Aorta (tissue), 5 donors: ENCODE data around the gene CNNM2. TPM values are rescaled to one million over a fixed set of nuclear protein-coding genes. Genes with fewer than 3 reads are reported as not detected.
"Not testable (repeated sequence)": the region's sequence is repeated elsewhere in the genome, so short reads cannot be mapped to it uniquely, and the experiment has no call there.

Experiments used
- ATAC-seq: fragments of 200-7000 bp; cut with Tn5 transposase; one replicate; pipeline ENCODE4 v1.9.1; 2022; ENCODE audit warnings: moderate library complexity; ENCODE audit not compliant: low FRiP score
- DNase-seq, 2 donors: peaks; one replicate each; pipeline ENCODE4 v3.0.0-alpha.2; 2020
- H3K27ac ChIP-seq, 2 donors: one replicate each; pipeline ENCODE4 v1.5.1; 2013; ENCODE audit warnings: low read length in 2 of 2, mild to moderate bottlenecking in 2 of 2, moderate library complexity in 2 of 2, control low read depth in 1 of 2, inconsistent platforms in 1 of 2, low read depth in 1 of 2
- H3K27me3 ChIP-seq, 2 donors: one replicate each; pipeline ENCODE4 v1.6.1; 2013; ENCODE audit warnings: control low read depth in 1 of 2, low read length in 1 of 2, mild to moderate bottlenecking in 1 of 2, moderate library complexity in 1 of 2; ENCODE audit not compliant: insufficient read depth in 2 of 2, control insufficient read depth in 1 of 2
- H3K36me3 ChIP-seq, 2 donors: one replicate each; pipeline ENCODE4 v1.6.1; 2013; ENCODE audit warnings: control low read depth in 1 of 2, low read length in 1 of 2, mild to moderate bottlenecking in 1 of 2; ENCODE audit not compliant: insufficient read depth in 2 of 2, control insufficient read depth in 1 of 2
- H3K4me1 ChIP-seq, 2 donors: one replicate each; pipeline ENCODE4 v1.6.1; 2013; ENCODE audit warnings: low read length in 2 of 2, control low read depth in 1 of 2, mild to moderate bottlenecking in 1 of 2, moderate library complexity in 1 of 2; ENCODE audit not compliant: insufficient read depth in 2 of 2, control insufficient read depth in 1 of 2
- H3K4me3 ChIP-seq, 2 donors: one replicate each; pipeline ENCODE4 v1.5.1; 2013; ENCODE audit warnings: low read length in 2 of 2, control low read depth in 1 of 2, mild to moderate bottlenecking in 1 of 2
- H3K9me3 ChIP-seq: one replicate; pipeline ENCODE4 v1.6.1; 2013; ENCODE audit warnings: mild to moderate bottlenecking, low read length; ENCODE audit not compliant: control insufficient read depth
- WGBS, 2 donors: extraction: QIAGEN DNeasy Blood & Tissue Kit; methylation state at CpG; one replicate each; pipeline ENCODE4 v1.1.7; 2013; 5-methylcytosine and 5-hydroxymethylcytosine counted together
- intact Hi-C, 2 donors: fragments of 100-400 bp; cut with DNase I; formaldehyde crosslinking; loops; one replicate each; pipeline versions ENCODE4 v1.14.2 to v1.15.0; 2022
- polyA plus RNA-seq, 2 donors: library from polyadenylated mRNA; stranded (reverse); fragments of 200-250 nt; gene quantifications; one replicate each; pipeline ENCODE4 v1.2.3, GENCODE V29; 2013
- total RNA-seq, 2 donors: library from RNA; stranded (reverse); fragmentation: NEBNext Ultra II Directional; extraction: Animal tissue kit (Norgen Biotek cat#: 25700); gene quantifications; one replicate each; pipeline ENCODE4 v1.2.1, GENCODE V29; 2021
- donor health status: healthy with polysubstance abuse.
- donor health status: Bipolar disorder and iron deficiency.
- donor health status: DM: no; HTN: no; CAD: no.
- donor health status: DM: no; HTN: no; CAD: no.
- donor health status: DM: yes; HTN: yes; CAD: no.

CNNM2 gene
- total and polyA plus RNA-seq, 4 donors: 3.0 to 30.8 (median 9.6) TPM

DNA sequence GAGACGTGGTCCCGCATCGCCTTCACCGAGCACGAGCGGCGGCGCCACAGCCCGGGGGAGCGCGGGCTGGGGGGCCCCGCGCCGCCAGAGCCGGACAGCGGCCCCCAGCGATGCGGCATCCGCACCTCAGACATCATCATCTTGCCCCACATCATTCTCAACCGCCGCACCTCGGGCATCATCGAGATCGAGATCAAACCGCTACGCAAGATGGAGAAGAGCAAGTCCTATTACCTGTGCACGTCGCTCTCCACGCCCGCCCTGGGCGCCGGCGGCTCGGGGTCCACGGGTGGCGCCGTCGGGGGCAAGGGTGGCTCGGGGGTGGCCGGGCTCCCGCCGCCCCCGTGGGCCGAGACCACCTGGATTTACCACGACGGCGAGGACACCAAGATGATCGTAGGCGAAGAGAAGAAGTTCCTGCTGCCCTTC is 737 bp downstream of the CNNM2 start:
- DNase-seq (peak in 1 of 2 donors; percentile 45), ATAC-seq (no peak)
- Histone ChIP-seq H3K27me3 (no peaks in the 10 kb centered on the region), H3K4me3 (peak overlapping the region; percentile 67 to 69), H3K36me3 (no peaks in the 10 kb centered on the region), H3K9me3 (no peaks in the 10 kb centered on the region), H3K4me1 (peaks cover 0 to 2% of the 10 kb centered on the region in 2 donors), H3K27ac (no peak overlapping the region)
- 0 to 1% methylated on average over 45 to 49 of the region's 49 CpGs for WGBS, 2 donors
- intact Hi-C loops: loop anchor here in 1 of 2 donors (10.0 kb wide), 2 partner anchors 256 to 416 kb away; no protein-coding TSS in a partner anchor

DNA sequence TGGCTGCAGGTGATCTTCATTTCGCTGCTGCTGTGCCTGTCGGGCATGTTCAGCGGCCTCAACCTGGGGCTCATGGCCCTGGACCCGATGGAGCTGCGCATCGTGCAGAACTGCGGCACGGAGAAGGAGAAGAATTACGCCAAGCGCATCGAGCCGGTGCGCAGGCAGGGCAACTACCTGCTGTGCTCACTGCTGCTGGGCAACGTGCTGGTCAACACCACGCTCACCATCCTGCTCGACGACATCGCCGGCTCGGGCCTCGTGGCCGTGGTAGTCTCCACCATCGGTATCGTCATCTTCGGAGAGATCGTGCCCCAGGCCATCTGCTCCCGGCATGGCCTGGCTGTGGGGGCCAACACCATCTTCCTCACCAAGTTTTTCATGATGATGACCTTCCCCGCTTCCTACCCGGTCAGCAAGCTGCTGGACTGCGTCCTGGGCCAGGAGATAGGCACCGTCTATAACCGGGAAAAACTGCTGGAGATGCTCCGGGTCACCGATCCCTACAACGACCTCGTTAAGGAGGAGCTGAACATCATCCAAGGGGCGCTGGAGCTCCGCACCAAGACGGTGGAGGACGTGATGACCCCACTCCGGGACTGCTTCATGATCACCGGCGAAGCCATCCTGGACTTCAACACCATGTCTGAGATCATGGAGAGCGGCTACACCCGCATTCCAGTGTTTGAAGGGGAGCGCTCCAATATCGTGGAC is 1.3 kb downstream of the CNNM2 start:
- Histone ChIP-seq H3K4me1 (peaks cover 0 to 2% of the 10 kb centered on the region in 2 donors), H3K27ac (no peak overlapping the region), H3K36me3 (no peaks in the 10 kb centered on the region), H3K9me3 (no peaks in the 10 kb centered on the region), H3K4me3 (peak overlapping the region; percentile 67 to 69), H3K27me3 (no peaks in the 10 kb centered on the region)
- peak; percentile 58 to 79 for DNase-seq
- ATAC-seq: no peak
- WGBS, 2 donors: 2 to 4% methylated on average over 47 of the region's 47 CpGs
- intact Hi-C loops: loop anchor here in 1 of 2 donors (10.0 kb wide), 2 partner anchors 255 to 415 kb away; no protein-coding TSS in a partner anchor

DNA sequence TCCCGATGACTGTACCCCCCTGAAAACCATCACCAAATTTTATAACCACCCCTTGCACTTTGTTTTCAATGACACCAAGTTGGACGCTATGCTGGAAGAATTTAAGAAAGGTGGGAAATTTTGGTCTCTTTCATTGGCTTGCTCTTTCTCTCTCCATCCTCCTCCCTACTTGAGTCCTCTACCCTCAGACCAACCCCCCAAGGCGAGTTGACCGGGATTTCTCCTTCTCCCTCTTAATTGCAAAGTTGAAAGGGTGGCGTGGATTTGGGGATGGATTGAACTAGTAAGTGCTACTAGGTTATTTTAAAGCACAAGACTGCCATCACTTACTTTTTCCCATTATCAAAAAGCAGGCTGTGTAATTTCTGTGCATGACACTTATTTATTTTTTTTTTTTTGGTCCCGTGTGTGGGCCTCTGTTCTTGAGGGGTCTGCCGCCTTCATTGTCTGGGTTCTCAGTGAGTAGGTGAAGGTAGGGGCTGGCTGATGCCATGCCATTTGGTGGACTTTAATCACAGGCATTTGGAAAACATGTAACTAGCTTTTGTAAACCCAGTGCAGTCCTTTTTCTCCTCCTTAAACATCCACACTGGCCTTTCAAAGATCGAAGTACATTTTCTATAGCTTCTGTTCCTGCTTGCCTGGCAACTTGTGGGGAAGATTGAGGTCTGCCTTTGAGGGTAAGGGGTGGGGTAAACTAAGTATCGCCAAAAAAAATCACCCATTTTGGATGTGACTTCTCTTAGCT is 2.1 kb downstream of the CNNM2 start:
- 4 to 6% methylated on average over 9 of the region's 9 CpGs for WGBS, 2 donors
- no peak for ATAC-seq
- intact Hi-C loops: loop anchor here (10.0 kb wide), 3 partner anchors 55 to 415 kb away; no protein-coding TSS in a partner anchor
- Histone ChIP-seq H3K27ac (no peak overlapping the region), H3K4me3 (peak overlapping the region; percentile 67 to 69), H3K36me3 (no peaks in the 10 kb centered on the region), H3K9me3 (no peaks in the 10 kb centered on the region), H3K27me3 (no peaks in the 10 kb centered on the region), H3K4me1 (peaks cover 0 to 2% of the 10 kb centered on the region in 2 donors)
- DNase-seq: no peak

DNA sequence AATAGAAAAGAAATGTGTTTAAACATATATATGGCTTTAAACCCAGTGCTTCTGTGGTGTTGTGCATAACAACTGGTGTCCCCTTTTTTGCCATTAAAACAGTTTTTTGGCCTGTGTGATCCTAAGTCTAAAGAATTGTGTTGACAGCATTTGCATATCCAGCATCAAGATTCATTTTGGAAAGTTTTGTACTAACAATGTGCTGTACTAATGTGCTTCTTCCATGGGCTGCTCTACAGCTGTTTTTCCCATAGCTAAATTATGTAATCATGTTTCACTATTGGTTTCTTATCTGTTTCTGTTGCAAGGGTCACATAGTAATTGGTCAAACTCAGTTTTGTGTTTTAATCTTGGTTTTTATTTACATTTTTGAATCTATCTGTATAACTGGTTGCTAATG is 5.5 kb downstream of the CNNM2 start:
- peaks cover 0 to 1% of the 10 kb centered on the region in 2 donors for H3K36me3 ChIP-seq
- intact Hi-C loops: loop anchor here in 1 of 2 donors (10.0 kb wide), 1 partner anchor 51 kb away; no protein-coding TSS in a partner anchor
- H3K4me3 ChIP-seq: no peak overlapping the region
- peaks cover 0 to 4% of the 10 kb centered on the region in 2 donors for H3K4me1 ChIP-seq
- ATAC-seq: no peak
- no peaks in the 10 kb centered on the region for H3K27me3 ChIP-seq
- peaks cover 2% of the 10 kb centered on the region for H3K9me3 ChIP-seq
- DNase-seq: no peak
- H3K27ac ChIP-seq: no peak overlapping the region

- peaks cover 2% of the 10 kb centered on the region for H3K9me3 ChIP-seq
- peaks cover 0 to 1% of the 10 kb centered on the region in 2 donors for H3K36me3 ChIP-seq
- 52 to 59% methylated on average over 6 of the region's 6 CpGs for WGBS, 2 donors
- H3K27ac ChIP-seq: no peak overlapping the region
- H3K4me1 ChIP-seq: peaks cover 0 to 4% of the 10 kb centered on the region in 2 donors
- no peaks in the 10 kb centered on the region for H3K27me3 ChIP-seq
- no peak for DNase-seq
- intact Hi-C loops: loop anchor here in 1 of 2 donors (10.0 kb wide), 1 partner anchor 48 kb away; no protein-coding TSS in a partner anchor
- no peak overlapping the region for H3K4me3 ChIP-seq
- ATAC-seq: no peak
Measured at GRCh38 chr10:102926842-102927241, 8.7 kb downstream of the CNNM2 start.

DNA sequence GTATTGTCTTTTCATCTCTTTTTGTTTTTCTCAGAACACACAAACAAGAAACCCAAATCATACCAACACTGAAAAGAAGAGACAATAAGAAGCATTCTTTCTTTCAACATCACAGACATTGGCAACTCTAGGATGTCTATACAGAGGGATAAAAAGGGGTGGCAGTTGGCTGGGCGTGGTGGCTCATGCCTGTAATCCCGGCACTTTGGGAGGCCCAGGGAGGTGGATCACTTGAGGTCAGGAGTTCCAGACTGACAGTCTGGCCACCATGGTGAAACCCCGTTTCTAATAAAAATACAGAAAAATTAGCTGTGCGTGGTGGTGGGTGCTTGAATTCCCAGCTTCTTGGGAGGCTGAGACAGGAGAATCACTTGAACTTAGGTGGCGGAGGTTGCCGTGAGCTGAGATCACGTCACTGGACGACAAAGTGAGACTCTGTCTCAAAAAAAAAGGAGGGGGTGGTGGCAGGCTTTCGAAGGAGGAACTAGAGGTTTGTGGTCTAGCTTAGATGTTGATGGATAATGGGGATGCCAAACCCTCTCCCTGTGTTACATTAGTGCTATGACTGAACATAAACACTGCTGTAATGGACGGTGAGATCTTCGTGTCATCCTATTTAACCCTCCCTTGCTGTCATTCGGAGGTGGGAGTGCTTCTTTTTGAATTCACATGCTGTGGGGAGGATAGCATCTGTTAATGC is 9.4 kb downstream of the CNNM2 start:
- no peak overlapping the region for H3K4me3 ChIP-seq
- peaks cover 0 to 4% of the 10 kb centered on the region in 2 donors for H3K4me1 ChIP-seq
- H3K36me3 ChIP-seq: peaks cover 0 to 1% of the 10 kb centered on the region in 2 donors
- intact Hi-C loops: loop anchor here in 1 of 2 donors (10.0 kb wide), 1 partner anchor 47 kb away; no protein-coding TSS in a partner anchor
- ATAC-seq (no peak), DNase-seq (no peak)
- WGBS, 2 donors: 87 to 89% methylated on average over 12 of the region's 12 CpGs
- no peaks in the 10 kb centered on the region for H3K27me3 ChIP-seq
- peaks cover 2% of the 10 kb centered on the region for H3K9me3 ChIP-seq
- no peak overlapping the region for H3K27ac ChIP-seq

- H3K36me3 ChIP-seq, ATAC-seq, H3K27me3 ChIP-seq, H3K4me1 ChIP-seq, H3K27ac ChIP-seq, DNase-seq, H3K9me3 ChIP-seq, H3K4me3 ChIP-seq: not testable (repeated sequence)
- WGBS, 2 donors: 99% methylated on average over 5 of the region's 5 CpGs
- intact Hi-C loops: loop anchor here in 1 of 2 donors (10.0 kb wide), 1 partner anchor 46 kb away; no protein-coding TSS in a partner anchor
Measured at GRCh38 chr10:102928442-102928841, 10.3 kb downstream of the CNNM2 start.

- peaks cover 0 to 2% of the 10 kb centered on the region in 2 donors for H3K4me1 ChIP-seq
- H3K4me3 ChIP-seq: no peak overlapping the region
- 92 to 98% methylated on average over 2 of the region's 2 CpGs for WGBS, 2 donors
- H3K27me3 ChIP-seq: no peaks in the 10 kb centered on the region
- DNase-seq (no peak), ATAC-seq (no peak)
- intact Hi-C loops: loop anchor here in 1 of 2 donors (5.0 kb wide), 1 partner anchor 37 kb away; no protein-coding TSS in a partner anchor
- H3K9me3 ChIP-seq: peaks cover 2% of the 10 kb centered on the region
- H3K27ac ChIP-seq: no peak overlapping the region
- H3K36me3 ChIP-seq: peaks cover 0 to 1% of the 10 kb centered on the region in 2 donors
Measured at GRCh38 chr10:102930720-102931119, 12.6 kb downstream of the CNNM2 start.
